Measurements from ENCODE around the gene SSTR5.

SSTR5 gene

GRCh38 chr16:1093284-1094123 lies 21.0 kb downstream of the SSTR5 start:
- DNase-seq, result no peak

- no peak for DNase-seq
These were observed 21.6 kb downstream of the SSTR5 start for GRCh38 chr16:1094124-1094479.

GRCh38 chr16:1094601-1095449 lies 22.3 kb downstream of the SSTR5 start:
- no peak for DNase-seq

GRCh38 chr16:1095450-1096168 lies 23.1 kb downstream of the SSTR5 start:
- DNase-seq, result no peak

GRCh38 chr16:1096169-1097082 lies 23.9 kb downstream of the SSTR5 start, which contains the start of gene C1QTNF8:
Gene C1QTNF8 (minus strand): TSS chr16:1096244. CDS start chr16:1094922, 1,322 bp downstream.
- no peak for DNase-seq

GRCh38 chr16:1097156-1097555 lies 24.6 kb downstream of the SSTR5 start:
- no peak for DNase-seq

GRCh38 chr16:1097800-1098199 lies 25.3 kb downstream of the SSTR5 start:
- DNase-seq, result no peak

- peak; percentile 37 for DNase-seq
These were observed 25.9 kb downstream of the SSTR5 start for GRCh38 chr16:1098266-1098991.

GRCh38 chr16:1099189-1100083 lies 26.9 kb downstream of the SSTR5 start:
- DNase-seq, result no peak

- no peak for DNase-seq
These were observed 27.7 kb downstream of the SSTR5 start for GRCh38 chr16:1100084-1100800.

- DNase-seq, result no peak
These were observed 28.6 kb downstream of the SSTR5 start for GRCh38 chr16:1101133-1101532.

GRCh38 chr16:1101573-1102332 lies 29.2 kb downstream of the SSTR5 start:
- no peak for DNase-seq

- DNase-seq, result no peak
These were observed 29.8 kb downstream of the SSTR5 start for GRCh38 chr16:1102333-1102700.

GRCh38 chr16:1102921-1103635 lies 30.5 kb downstream of the SSTR5 start:
- DNase-seq, result peak; percentile 17

GRCh38 chr16:1103636-1103980 lies 31.1 kb downstream of the SSTR5 start:
- no peak for DNase-seq

- peak; percentile 60 for DNase-seq
These were observed 33.5 kb downstream of the SSTR5 start for GRCh38 chr16:1105888-1106620.

- DNase-seq, result no peak
These were observed 34.1 kb downstream of the SSTR5 start for GRCh38 chr16:1106659-1107058.

- DNase-seq, result no peak
These were observed 34.6 kb downstream of the SSTR5 start for GRCh38 chr16:1107141-1107540.
